ENCODE data around the gene RAB3D. TPM values are rescaled to one million over a fixed set of nuclear protein-coding genes. Genes with fewer than 3 reads are reported as not detected.
A peak's percentile ranks its signal among the peaks of the same experiment; 100 is the strongest.

RAB3D gene
- total and polyA plus RNA-seq, 2 experiments from 2014 or later = 3.8 to 21.2 TPM

DNA sequence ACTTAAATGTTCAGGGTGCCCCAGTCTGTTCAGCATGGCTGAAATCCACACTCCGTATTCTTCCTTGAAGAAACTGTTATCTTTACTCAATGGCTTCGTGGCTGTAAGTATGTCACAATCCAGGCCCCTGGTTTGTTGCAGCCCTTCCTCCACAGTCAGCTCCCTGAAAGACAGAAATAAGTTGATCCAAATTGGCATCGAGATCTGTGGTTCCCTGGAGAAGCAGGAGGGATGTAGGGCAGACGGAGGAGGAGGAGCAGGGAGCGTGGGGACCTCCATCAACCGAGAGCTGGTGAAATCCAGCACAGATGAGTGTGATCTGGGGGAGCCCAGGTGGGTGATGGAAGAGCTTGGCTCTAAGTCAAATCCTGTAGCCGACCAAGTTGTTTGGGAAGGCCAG is 43.2 kb downstream of the RAB3D start:
- Histone ChIP-seq H4K20me1 (replicated peaks; ENCODE audit: insufficient read depth) (no peaks in the 10 kb centered on the region), H2AFZ (peak overlapping the region; percentile 63; the same call in 1 of the 2 replicates), H3F3A (replicated peaks; ENCODE audit: low read depth) (no peaks in the 10 kb centered on the region), H3K4me2 (no peak overlapping the region), H3K27ac (ENCODE audit: low read depth) (no peak overlapping the region), H3K36me3 (ENCODE audit: insufficient read depth) (no peaks in the 10 kb centered on the region), H3K4me1 (ENCODE audit: insufficient read depth) (peaks cover 3% of the 10 kb centered on the region), H3K27me3 (ENCODE audit: insufficient read depth) (no peaks in the 10 kb centered on the region), H3K79me2 (replicated peaks; ENCODE audit: insufficient read depth) (no peaks in the 10 kb centered on the region), H3K4me3 (no peak overlapping the region), H3K9me2 (ENCODE audit: insufficient read depth) (no peaks in the 10 kb centered on the region)
- H3K27ac Mint-ChIP-seq = no peak overlapping the region
- DNase-seq (ENCODE audit: low spot score) = no peak
- TF ChIP-seq CREB1 (CRISPR knock-in tag; IDR thresholded peaks at IDR 0.05; ENCODE audit: low read depth) (no peak), JUNB (IDR thresholded peaks at IDR 0.05; ENCODE audit: unreplicated experiment) (no peak), NANOG (IDR thresholded peaks at IDR 0.05; ENCODE audit: borderline replicate concordance) (no peak), STAT1 (IDR thresholded peaks at IDR 0.05; ENCODE audit: unreplicated experiment) (no peak), POLR2AphosphoS5 (IDR thresholded peaks at IDR 0.05; ENCODE audit: low read depth) (no peak), ZNF114 (CRISPR knock-in tag; IDR thresholded peaks at IDR 0.05) (no peak), EZH2 (IDR thresholded peaks at IDR 0.05; ENCODE audit: low read depth, unreplicated experiment) (no peak), EZH2phosphoT487 (IDR thresholded peaks at IDR 0.05; ENCODE audit: unreplicated experiment) (no peak), ZNF331 (CRISPR knock-in tag; IDR thresholded peaks at IDR 0.05; ENCODE audit: low read depth) (no peak)
- TF ChIP-seq, protein P1, sequence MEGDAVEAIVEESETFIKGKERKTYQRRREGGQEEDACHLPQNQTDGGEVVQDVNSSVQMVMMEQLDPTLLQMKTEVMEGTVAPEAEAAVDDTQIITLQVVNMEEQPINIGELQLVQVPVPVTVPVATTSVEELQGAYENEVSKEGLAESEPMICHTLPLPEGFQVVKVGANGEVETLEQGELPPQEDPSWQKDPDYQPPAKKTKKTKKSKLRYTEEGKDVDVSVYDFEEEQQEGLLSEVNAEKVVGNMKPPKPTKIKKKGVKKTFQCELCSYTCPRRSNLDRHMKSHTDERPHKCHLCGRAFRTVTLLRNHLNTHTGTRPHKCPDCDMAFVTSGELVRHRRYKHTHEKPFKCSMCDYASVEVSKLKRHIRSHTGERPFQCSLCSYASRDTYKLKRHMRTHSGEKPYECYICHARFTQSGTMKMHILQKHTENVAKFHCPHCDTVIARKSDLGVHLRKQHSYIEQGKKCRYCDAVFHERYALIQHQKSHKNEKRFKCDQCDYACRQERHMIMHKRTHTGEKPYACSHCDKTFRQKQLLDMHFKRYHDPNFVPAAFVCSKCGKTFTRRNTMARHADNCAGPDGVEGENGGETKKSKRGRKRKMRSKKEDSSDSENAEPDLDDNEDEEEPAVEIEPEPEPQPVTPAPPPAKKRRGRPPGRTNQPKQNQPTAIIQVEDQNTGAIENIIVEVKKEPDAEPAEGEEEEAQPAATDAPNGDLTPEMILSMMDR (conservative IDR thresholded peaks at IDR 0.05; ENCODE audit: low read depth in 2 of 2) = no peak
- TF ChIP-seq, protein P2, sequence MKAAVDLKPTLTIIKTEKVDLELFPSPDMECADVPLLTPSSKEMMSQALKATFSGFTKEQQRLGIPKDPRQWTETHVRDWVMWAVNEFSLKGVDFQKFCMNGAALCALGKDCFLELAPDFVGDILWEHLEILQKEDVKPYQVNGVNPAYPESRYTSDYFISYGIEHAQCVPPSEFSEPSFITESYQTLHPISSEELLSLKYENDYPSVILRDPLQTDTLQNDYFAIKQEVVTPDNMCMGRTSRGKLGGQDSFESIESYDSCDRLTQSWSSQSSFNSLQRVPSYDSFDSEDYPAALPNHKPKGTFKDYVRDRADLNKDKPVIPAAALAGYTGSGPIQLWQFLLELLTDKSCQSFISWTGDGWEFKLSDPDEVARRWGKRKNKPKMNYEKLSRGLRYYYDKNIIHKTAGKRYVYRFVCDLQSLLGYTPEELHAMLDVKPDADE (IDR thresholded peaks at IDR 0.05) = no peak
- TF ChIP-seq, protein P3, sequence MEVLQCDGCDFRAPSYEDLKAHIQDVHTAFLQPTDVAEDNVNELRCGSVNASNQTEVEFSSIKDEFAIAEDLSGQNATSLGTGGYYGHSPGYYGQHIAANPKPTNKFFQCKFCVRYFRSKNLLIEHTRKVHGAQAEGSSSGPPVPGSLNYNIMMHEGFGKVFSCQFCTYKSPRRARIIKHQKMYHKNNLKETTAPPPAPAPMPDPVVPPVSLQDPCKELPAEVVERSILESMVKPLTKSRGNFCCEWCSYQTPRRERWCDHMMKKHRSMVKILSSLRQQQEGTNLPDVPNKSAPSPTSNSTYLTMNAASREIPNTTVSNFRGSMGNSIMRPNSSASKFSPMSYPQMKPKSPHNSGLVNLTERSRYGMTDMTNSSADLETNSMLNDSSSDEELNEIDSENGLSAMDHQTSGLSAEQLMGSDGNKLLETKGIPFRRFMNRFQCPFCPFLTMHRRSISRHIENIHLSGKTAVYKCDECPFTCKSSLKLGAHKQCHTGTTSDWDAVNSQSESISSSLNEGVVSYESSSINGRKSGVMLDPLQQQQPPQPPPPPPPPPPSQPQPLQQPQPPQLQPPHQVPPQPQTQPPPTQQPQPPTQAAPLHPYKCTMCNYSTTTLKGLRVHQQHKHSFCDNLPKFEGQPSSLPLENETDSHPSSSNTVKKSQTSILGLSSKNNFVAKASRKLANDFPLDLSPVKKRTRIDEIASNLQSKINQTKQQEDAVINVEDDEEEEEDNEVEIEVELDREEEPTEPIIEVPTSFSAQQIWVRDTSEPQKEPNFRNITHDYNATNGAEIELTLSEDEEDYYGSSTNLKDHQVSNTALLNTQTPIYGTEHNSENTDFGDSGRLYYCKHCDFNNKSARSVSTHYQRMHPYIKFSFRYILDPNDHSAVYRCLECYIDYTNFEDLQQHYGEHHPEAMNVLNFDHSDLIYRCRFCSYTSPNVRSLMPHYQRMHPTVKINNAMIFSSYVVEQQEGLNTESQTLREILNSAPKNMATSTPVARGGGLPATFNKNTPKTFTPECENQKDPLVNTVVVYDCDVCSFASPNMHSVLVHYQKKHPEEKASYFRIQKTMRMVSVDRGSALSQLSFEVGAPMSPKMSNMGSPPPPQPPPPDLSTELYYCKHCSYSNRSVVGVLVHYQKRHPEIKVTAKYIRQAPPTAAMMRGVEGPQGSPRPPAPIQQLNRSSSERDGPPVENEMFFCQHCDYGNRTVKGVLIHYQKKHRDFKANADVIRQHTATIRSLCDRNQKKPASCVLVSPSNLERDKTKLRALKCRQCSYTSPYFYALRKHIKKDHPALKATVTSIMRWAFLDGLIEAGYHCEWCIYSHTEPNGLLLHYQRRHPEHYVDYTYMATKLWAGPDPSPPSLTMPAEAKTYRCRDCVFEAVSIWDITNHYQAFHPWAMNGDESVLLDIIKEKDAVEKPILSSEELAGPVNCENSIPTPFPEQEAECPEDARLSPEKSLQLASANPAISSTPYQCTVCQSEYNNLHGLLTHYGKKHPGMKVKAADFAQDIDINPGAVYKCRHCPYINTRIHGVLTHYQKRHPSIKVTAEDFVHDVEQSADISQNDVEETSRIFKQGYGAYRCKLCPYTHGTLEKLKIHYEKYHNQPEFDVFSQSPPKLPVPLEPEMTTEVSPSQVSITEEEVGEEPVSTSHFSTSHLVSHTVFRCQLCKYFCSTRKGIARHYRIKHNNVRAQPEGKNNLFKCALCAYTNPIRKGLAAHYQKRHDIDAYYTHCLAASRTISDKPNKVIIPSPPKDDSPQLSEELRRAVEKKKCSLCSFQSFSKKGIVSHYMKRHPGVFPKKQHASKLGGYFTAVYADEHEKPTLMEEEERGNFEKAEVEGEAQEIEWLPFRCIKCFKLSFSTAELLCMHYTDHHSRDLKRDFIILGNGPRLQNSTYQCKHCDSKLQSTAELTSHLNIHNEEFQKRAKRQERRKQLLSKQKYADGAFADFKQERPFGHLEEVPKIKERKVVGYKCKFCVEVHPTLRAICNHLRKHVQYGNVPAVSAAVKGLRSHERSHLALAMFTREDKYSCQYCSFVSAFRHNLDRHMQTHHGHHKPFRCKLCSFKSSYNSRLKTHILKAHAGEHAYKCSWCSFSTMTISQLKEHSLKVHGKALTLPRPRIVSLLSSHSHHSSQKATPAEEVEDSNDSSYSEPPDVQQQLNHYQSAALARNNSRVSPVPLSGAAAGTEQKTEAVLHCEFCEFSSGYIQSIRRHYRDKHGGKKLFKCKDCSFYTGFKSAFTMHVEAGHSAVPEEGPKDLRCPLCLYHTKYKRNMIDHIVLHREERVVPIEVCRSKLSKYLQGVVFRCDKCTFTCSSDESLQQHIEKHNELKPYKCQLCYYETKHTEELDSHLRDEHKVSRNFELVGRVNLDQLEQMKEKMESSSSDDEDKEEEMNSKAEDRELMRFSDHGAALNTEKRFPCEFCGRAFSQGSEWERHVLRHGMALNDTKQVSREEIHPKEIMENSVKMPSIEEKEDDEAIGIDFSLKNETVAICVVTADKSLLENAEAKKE (CRISPR knock-in tag; IDR thresholded peaks at IDR 0.05) = no peak
- TF ChIP-seq, protein P4, sequence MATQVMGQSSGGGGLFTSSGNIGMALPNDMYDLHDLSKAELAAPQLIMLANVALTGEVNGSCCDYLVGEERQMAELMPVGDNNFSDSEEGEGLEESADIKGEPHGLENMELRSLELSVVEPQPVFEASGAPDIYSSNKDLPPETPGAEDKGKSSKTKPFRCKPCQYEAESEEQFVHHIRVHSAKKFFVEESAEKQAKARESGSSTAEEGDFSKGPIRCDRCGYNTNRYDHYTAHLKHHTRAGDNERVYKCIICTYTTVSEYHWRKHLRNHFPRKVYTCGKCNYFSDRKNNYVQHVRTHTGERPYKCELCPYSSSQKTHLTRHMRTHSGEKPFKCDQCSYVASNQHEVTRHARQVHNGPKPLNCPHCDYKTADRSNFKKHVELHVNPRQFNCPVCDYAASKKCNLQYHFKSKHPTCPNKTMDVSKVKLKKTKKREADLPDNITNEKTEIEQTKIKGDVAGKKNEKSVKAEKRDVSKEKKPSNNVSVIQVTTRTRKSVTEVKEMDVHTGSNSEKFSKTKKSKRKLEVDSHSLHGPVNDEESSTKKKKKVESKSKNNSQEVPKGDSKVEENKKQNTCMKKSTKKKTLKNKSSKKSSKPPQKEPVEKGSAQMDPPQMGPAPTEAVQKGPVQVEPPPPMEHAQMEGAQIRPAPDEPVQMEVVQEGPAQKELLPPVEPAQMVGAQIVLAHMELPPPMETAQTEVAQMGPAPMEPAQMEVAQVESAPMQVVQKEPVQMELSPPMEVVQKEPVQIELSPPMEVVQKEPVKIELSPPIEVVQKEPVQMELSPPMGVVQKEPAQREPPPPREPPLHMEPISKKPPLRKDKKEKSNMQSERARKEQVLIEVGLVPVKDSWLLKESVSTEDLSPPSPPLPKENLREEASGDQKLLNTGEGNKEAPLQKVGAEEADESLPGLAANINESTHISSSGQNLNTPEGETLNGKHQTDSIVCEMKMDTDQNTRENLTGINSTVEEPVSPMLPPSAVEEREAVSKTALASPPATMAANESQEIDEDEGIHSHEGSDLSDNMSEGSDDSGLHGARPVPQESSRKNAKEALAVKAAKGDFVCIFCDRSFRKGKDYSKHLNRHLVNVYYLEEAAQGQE (IDR thresholded peaks at IDR 0.05; ENCODE audit: unreplicated experiment) = no peak
- H3K4me1 Mint-ChIP-seq = peaks cover 6% of the 10 kb centered on the region; the same call in 2 of the 3 replicates
- H3K4me3 Mint-ChIP-seq = no peak overlapping the region
- H3K36me3 Mint-ChIP-seq (ENCODE audit: low read depth) = no peaks in the 10 kb centered on the region
- H3K9me3 Mint-ChIP-seq = no peaks in the 10 kb centered on the region
- peaks cover 8% of the 10 kb centered on the region for H3K27me3 Mint-ChIP-seq (ENCODE audit: insufficient read depth, low read depth, poor library complexity)
- ATAC-seq = no peak
